IPS DF 4.7 (cell line): ENCODE results near the gene COPRS.
A peak's percentile ranks its signal among the peaks of the same experiment; 100 is the strongest.
"Not testable (repeated sequence)": the region's sequence is repeated elsewhere in the genome, so short reads cannot be mapped to it uniquely, and the experiment has no call there.

Source experiments
- DNase-seq: peaks from one replicate; pipeline ENCODE4 v3.0.0-alpha.2; 2013; ENCODE audit warnings: low spot score; ENCODE audit errors: extremely low read depth

Gene COPRS

GRCh38 chr17:31845291-31845690 is 13.8 kb downstream of the COPRS start:
- no peak for DNase-seq

DNA sequence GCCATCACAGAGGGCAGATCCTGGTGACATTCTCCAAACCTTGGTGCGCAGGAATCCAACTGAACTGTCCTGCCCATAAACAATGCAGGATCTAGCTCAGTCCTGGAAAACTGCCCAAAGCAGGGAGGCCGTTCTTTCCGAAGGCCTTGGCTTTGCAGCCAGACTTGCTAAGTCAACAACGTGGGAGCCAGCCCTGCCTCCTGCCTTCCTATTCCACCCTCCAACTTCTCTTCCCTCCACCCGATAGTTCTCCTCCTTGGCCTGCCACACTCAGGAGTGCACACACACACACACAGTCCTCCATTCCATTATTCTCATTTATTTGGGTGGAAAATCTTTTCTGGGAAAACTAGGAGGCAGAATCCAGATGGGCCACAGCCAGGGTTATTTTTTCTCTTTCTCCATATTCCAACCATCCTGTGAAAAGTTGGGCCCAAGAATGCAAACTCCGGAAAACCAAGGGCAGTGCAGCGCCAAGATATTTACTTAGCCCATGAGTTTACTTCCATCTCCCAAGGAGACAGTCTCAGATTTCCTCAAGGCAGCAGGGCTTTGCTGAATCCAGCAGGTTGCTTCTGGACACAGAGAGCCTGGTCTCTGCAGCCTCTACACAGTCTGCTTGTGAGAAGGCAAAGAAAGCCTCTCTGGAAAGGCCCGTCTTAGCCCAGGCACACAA is 15.8 kb downstream of the COPRS start:
- DNase-seq, result no peak

DNA sequence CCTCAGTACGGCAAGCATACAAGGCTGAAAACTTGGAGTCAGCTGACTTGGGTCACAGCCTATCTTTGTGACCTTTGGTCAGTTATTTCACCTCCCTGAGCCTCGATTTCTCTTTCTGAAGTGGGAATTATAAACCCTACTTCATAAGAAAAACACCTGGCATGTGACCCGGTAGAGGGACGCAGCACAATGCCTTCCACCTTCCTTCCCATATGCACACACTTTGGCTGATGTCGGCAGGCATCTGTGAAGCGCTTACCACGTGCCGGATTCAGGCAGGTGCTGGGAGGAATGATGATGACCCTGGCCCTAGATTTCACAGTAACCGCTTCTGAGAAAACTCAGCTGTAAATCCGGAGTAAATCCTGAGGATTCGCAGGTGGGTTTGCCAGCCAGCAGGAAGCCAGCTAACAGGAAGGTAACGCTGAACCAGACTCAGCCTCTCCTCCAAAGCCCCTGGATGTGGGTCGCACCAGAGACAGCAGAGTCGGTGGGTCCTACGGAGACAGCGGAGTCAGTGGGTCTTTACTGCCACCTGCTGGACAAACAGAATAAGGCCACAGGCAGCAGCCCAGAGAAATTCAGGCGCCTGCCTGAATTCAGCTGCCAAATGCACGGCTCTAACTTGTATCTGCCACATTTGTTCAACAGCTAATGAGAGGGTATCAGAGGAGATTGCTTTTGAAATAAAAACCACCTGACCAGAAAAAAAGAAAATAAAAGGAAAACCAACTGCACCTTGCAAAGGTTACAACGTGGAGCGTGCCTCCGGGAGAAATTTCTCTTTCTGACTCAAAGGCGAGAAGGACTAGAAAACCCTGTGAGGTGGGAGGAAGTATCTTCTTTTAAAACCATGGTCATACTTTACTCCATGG is 16.6 kb downstream of the COPRS start:
- peak; percentile 85 for DNase-seq

DNA sequence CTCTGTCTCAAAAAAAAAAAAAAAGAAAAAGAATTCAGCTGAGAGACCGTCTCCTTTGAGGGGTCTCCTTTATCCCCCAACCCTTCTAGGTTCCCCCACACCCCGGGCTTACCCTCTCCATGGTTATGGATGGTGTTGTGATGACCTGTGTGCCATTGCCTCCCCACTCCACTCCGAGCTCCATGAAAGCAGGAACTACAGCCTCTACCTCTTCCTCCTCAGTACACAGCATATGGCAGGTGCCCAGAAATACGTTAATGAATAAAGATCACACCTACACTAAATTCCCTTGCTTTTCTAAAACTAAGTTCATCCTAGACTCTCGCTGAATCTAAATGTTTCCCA is 17.2 kb downstream of the COPRS start:
- DNase-seq, result no peak

DNA sequence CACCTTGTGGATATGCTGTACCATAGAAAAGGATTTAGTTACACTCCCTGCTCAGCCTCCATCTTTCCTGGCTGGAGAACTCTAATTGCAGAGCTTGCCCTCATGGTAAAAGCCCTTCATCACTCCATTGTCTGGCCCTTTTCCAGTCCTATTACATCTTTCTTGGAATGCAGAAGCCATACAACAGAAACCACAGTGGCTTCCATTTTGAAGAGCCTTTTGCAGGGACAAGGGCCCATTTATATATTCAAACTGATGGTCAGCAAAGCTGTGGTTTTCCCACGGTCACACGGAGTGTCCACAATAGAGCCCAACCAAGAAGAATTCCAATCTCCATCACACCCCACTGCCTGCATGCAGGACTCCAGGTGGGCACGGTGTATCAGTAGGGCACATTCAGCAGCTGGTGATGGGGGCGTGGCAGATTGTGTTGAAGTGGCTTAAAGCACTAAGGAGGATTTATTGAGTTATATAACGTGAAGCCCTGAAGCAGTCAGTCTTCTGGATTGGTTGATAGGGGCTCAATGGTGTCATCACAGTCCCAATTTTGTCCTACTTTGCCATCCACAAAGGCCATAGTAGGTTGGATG is 20.3 kb downstream of the COPRS start:
- no peak for DNase-seq

DNA sequence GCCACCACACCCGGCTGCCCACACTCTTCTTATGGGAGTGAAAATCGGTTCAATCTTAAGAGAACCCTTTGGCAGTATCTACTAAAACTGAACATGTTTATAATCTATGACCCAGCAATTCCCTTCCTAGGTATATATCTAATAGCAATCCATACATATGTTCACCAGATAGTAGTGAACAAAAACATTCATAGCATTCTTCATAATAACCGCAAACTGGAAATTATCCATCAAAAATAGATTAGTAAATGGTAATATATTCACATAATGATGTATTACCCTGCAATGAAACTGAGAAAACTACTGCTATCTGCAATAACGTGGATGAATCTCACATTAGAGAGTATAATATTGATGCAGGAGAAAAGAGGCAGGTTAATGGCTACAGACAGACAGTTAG is 23.1 kb downstream of the COPRS start:
- DNase-seq, result no peak

- no peak for DNase-seq
Measured at GRCh38 chr17:31834448-31834847, 24.6 kb downstream of the COPRS start.

DNA sequence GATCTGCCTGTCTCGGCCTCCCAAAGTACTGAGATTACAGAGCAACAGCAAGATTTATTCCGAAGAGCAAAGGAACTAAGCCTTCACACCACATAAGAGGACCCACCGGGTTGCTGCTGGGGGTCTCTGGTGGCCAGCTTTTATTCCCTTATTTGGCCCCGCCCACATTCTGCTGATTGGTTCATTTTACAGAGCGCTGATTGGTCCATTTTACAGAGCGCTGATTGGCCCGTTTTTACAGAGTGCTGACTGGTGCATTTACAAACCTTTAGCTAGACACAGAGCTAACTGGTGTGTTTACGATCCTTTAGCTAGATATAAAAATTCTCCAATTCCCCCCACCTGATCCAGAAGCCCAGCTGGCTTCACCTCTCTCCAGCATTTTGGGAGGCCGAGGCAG is 26.3 kb downstream of the COPRS start:
- DNase-seq, result no peak

DNA sequence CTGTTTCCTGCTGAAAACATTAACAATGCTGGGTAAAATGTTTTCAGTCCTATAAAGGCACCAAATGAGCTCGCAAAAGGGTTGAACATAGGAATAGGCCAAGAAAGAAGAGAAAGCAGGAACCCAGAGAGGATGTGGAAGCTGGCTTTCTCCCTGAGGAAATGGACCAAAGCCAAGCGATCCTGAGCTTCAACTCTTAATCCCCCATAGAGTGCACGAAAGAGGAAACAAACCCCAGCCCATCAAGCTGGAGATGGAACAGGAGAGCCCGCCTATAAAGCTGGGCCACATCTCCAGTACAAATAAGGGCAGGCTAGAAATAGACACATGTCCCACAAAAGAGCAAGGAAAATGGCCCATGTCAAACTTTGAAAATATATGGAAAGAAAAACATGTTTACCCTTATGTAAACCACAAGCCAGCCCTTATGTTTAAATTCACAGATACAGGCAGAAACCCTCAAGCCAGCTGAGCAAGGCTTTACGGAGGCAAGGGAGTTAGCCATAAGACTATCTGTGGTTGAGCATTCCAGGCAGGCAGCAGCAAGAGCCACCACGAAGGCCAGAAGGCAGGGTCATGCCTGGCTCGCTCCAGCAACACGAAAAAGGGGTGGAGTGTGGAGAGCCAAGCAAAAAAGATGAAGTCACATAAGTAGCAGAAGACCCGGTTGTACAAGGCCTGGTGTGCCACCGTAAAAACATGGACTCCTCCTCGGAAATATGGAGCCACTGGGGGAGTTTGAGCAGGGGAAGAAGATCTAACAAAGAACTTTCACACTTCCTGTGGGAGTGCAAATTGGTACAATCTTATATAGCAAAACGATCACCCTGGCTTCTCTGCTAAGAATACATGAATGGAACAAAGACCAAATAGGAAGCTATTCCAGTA is 27.8 kb downstream of the COPRS start:
- no peak for DNase-seq

DNA sequence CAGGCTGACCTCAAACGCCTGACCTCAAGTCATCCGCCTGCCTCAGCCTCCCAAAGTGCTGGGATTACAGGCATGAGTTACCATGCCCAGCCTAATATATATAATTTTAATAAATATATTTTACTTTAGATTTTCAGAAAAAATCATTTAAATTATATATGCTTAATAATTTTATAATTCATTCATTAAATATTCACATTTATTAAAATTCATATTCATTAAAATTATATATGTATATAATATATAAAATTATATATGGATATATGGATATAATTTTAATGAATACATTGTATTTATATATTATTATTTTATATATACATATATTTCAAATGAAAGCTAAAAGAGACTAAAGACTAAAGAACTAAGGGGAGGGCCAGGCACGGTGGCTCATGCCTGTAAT is 29.4 kb downstream of the COPRS start:
- no peak for DNase-seq

GRCh38 chr17:31828955-31829354 is 30.1 kb downstream of the COPRS start:
- not testable (repeated sequence) for DNase-seq

DNA sequence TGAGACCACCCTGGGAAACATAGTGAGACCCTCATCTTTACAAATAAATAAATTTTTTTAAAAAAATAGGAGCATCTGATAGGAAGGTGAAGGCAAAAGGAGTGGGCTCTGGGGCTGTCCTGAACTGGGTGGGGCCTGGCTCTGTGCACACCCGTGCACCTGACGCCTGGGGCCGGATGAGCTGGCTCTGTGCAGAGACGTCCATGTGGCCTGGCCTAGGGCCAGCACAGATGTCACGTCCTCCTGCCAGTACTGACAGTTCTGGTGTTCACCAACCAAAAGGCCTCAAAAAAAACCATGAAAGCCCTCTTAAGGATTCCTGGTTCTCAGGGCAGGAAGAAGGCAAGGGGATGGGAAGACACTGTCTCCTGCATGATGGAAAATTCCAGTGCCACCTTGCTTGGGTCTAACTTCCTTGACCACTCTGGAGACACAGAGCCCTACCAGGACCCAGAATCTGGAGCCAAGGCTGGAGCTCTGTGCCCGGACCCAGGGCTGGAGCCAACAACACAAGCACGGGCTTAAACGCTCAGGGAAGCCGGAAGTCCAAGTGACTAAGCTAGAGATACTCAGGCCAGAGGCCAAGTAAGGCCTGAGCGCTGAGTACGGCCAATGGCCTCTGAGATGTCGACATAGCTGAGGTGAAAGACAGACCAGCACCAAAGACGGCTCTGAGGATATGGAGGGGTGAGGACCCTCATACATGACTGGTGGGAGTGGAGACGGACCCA is 32.9 kb downstream of the COPRS start:
- DNase-seq, result no peak

GRCh38 chr17:31824766-31825360 is 34.2 kb downstream of the COPRS start:
- no peak for DNase-seq

DNA sequence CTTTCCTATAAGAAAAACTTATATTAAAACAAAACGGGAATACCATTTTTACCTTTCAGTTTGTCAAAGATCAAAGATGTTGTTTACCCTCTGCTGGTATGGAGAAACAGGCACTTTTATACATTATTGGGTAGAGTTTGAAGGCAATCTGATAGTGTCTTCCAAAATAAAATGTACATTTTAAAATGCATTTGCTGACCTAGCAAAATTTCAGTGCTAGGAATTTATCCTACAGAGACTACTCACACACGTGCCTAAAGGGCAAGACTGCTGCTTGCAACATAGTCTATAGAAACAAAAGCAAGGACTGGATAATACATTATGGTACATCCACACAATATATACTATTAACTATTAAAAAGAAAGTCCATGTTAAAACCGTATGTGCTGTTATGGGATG is 36.0 kb downstream of the COPRS start:
- no peak for DNase-seq

- no peak for DNase-seq
Measured at GRCh38 chr17:31820691-31821435, 38.2 kb downstream of the COPRS start.

DNA sequence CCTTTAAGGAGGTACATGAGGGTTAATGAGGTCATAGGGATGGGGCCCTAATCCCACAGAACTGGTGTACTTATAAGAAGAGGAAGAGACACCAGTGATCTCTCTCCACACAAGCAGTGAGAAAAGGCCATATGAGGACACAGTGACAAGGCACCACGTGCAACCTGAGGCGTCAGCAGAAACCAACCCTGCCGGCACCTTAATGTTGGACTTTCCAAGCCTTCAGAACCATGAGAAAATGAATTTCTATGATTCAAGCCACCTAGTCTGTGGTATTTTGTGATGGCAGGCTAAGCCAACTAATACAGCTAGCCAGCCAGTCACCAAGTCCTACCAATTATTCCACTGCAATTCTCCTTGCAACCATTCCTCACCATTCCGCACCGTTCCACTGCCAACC is 39.5 kb downstream of the COPRS start:
- DNase-seq, result no peak

- DNase-seq, result not testable (repeated sequence)
Measured at GRCh38 chr17:31818863-31819262, 40.2 kb downstream of the COPRS start.

- no peak for DNase-seq
Measured at GRCh38 chr17:31815212-31815730, 43.8 kb downstream of the COPRS start.

- no peak for DNase-seq
Measured at GRCh38 chr17:31811101-31811500, 47.9 kb downstream of the COPRS start.

GRCh38 chr17:31809876-31810275 is 49.2 kb downstream of the COPRS start:
- not testable (repeated sequence) for DNase-seq
